Measurements from ENCODE around the gene KRTAP10-6. TPM values are rescaled to one million over a fixed set of nuclear protein-coding genes. Genes with fewer than 3 reads are reported as not detected.

Gene KRTAP10-6
- total RNA-seq (2022; extraction: Qiagen RNA extraction), result not detected in 5 replicates

GRCh38 chr21:44592446-44593311 lies at the start of gene KRTAP10-6:
Gene KRTAP10-6, minus strand, starts transcription at chr21:44592505. Its CDS starts 21 bp downstream, at chr21:44592484.

GRCh38 chr21:44637018-44637850 lies 44.9 kb upstream of the KRTAP10-6 start, which contains the start of gene KRTAP10-10:
Gene KRTAP10-10, plus strand, starts transcription at chr21:44637356. Its CDS starts 62 bp downstream, at chr21:44637418.

GRCh38 chr21:44626673-44627143 lies 34.4 kb upstream of the KRTAP10-6 start, which contains the start of gene KRTAP10-9:
Gene KRTAP10-9, plus strand, starts transcription at chr21:44627093. Its CDS starts 79 bp downstream, at chr21:44627172.

GRCh38 chr21:44612029-44612486 lies 19.8 kb upstream of the KRTAP10-6 start, which contains the start of gene KRTAP10-8:
Gene KRTAP10-8, plus strand, starts transcription at chr21:44612079. Its CDS starts 22 bp downstream, at chr21:44612101.

GRCh38 chr21:44600118-44600978 lies 8.0 kb upstream of the KRTAP10-6 start, which contains the start of gene KRTAP10-7:
Gene KRTAP10-7, plus strand, starts transcription at chr21:44600597. Its CDS starts 25 bp downstream, at chr21:44600622.

GRCh38 chr21:44580231-44580821 lies 12.0 kb downstream of the KRTAP10-6 start, which contains the start of gene KRTAP10-5:
Gene KRTAP10-5, minus strand, starts transcription at chr21:44580604. Its CDS starts 26 bp downstream, at chr21:44580578.

GRCh38 chr21:44573630-44574456 lies 18.5 kb downstream of the KRTAP10-6 start, which contains the start of gene KRTAP10-4:
Gene KRTAP10-4, plus strand, starts transcription at chr21:44573729. Its CDS starts 30 bp downstream, at chr21:44573759.

GRCh38 chr21:44558695-44559094 lies 33.6 kb downstream of the KRTAP10-6 start, which contains the start of gene KRTAP10-3:
Gene KRTAP10-3, minus strand, starts transcription at chr21:44558795. Its CDS starts 80 bp downstream, at chr21:44558715.

GRCh38 chr21:44551340-44551961 lies 40.9 kb downstream of the KRTAP10-6 start, which contains the start of gene KRTAP10-2:
Gene KRTAP10-2, minus strand, starts transcription at chr21:44551505. Its CDS starts 47 bp downstream, at chr21:44551458.

Other genes with a start within 250 kb of the KRTAP10-6 start
- 7.5 to 10.7 TPM (median 8.7 TPM) in 5 replicates for gene TRPM2, start 238.9 kb downstream of the KRTAP10-6 start, total RNA-seq (2022; extraction: Qiagen RNA extraction)
- 1.8 to 2.4 TPM (median 2.1 TPM) in 5 replicates for gene LRRC3, start 137.0 kb downstream of the KRTAP10-6 start, total RNA-seq (2022; extraction: Qiagen RNA extraction)
- not detected in 5 replicates for gene KRTAP10-1, start 52.3 kb downstream of the KRTAP10-6 start, total RNA-seq (2022; extraction: Qiagen RNA extraction)
- gene KRTAP10-2, start 41.0 kb downstream of the KRTAP10-6 start, total RNA-seq (2022; extraction: Qiagen RNA extraction), result not detected in 5 replicates
- not detected in 5 replicates for gene KRTAP10-3, start 33.7 kb downstream of the KRTAP10-6 start, total RNA-seq (2022; extraction: Qiagen RNA extraction)
- not detected in 5 replicates for gene KRTAP10-4, start 18.8 kb downstream of the KRTAP10-6 start, total RNA-seq (2022; extraction: Qiagen RNA extraction)
- not detected in 5 replicates for gene KRTAP10-5, start 11.9 kb downstream of the KRTAP10-6 start, total RNA-seq (2022; extraction: Qiagen RNA extraction)
- gene KRTAP10-7, start 8.1 kb upstream of the KRTAP10-6 start, total RNA-seq (2022; extraction: Qiagen RNA extraction), result not detected in 5 replicates
- not detected in 5 replicates for gene KRTAP10-8, start 19.6 kb upstream of the KRTAP10-6 start, total RNA-seq (2022; extraction: Qiagen RNA extraction)
- not detected in 5 replicates for gene KRTAP10-9, start 34.6 kb upstream of the KRTAP10-6 start, total RNA-seq (2022; extraction: Qiagen RNA extraction)
- not detected in 5 replicates for gene KRTAP10-10, start 44.9 kb upstream of the KRTAP10-6 start, total RNA-seq (2022; extraction: Qiagen RNA extraction)
- gene KRTAP10-11, start 53.9 kb upstream of the KRTAP10-6 start, total RNA-seq (2022; extraction: Qiagen RNA extraction), result not detected in 5 replicates
- not detected in 5 replicates for gene KRTAP12-4, start 62.2 kb upstream of the KRTAP10-6 start, total RNA-seq (2022; extraction: Qiagen RNA extraction)
- gene KRTAP12-3, start 65.4 kb upstream of the KRTAP10-6 start, total RNA-seq (2022; extraction: Qiagen RNA extraction), result not detected in 5 replicates
- not detected in 5 replicates for gene KRTAP12-2, start 74.4 kb upstream of the KRTAP10-6 start, total RNA-seq (2022; extraction: Qiagen RNA extraction)
- not detected in 5 replicates for gene KRTAP12-1, start 89.7 kb upstream of the KRTAP10-6 start, total RNA-seq (2022; extraction: Qiagen RNA extraction)
- not detected in 5 replicates for gene KRTAP10-12, start 104.7 kb upstream of the KRTAP10-6 start, total RNA-seq (2022; extraction: Qiagen RNA extraction)
- not detected in 5 replicates for gene TSPEAR, start 119.1 kb upstream of the KRTAP10-6 start, total RNA-seq (2022; extraction: Qiagen RNA extraction)
- 30.3 to 39.6 TPM (median 32.3 TPM) in 5 replicates for gene UBE2G2, start 209.3 kb upstream of the KRTAP10-6 start, total RNA-seq (2022; extraction: Qiagen RNA extraction)
- 59.2 to 68.0 TPM (median 64.4 TPM) in 5 replicates for gene SUMO3, start 225.6 kb upstream of the KRTAP10-6 start, total RNA-seq (2022; extraction: Qiagen RNA extraction)

All from A549 treated with AZD2906 at 1 μM for 4 hours (cell line).